GM06990 (cell line): ENCODE results near the gene FBLN5.
"Not testable (repeated sequence)": the region's sequence is repeated elsewhere in the genome, so short reads cannot be mapped to it uniquely, and the experiment has no call there.

Experiments
- DNase-seq: peaks from one replicate; pipeline ENCODE4 v3.0.0-alpha.2; 2011; ENCODE audit not compliant: insufficient read length; ENCODE audit errors: extremely low read depth
- H3K27me3 ChIP-seq: replicated peaks from 2 replicates; pipeline ENCODE4 v1.6.0; 2011; ENCODE audit warnings: low read length; ENCODE audit not compliant: control insufficient read depth, insufficient read depth
- H3K36me3 ChIP-seq: 2 replicates; pipeline ENCODE4 v1.5.1; 2011; ENCODE audit warnings: low read length; ENCODE audit not compliant: control insufficient read depth, insufficient read depth
- H3K4me3 ChIP-seq: replicated peaks from 2 replicates; pipeline ENCODE4 v1.5.1; 2011; ENCODE audit warnings: low read depth, mild to moderate bottlenecking, control low read depth, low read length
- CTCF ChIP-seq: IDR thresholded peaks from 2 replicates; pipeline ENCODE4 v1.5.1; 2011; ENCODE audit warnings: low read length, control low read depth, mild to moderate bottlenecking, inconsistent platforms; ENCODE audit not compliant: insufficient read depth, poor library complexity, severe bottlenecking

FBLN5 gene

GRCh38 chr14:91873471-91874415 lies 73.8 kb downstream of the FBLN5 start:
- no peak for TF ChIP-seq CTCF
- H3K4me3 ChIP-seq, result no peak overlapping the region
- DNase-seq, result peak; percentile 71
- no peaks in the 10 kb centered on the region for H3K36me3 ChIP-seq
- no peaks in the 10 kb centered on the region for H3K27me3 ChIP-seq

GRCh38 chr14:91872517-91873470 lies 74.7 kb downstream of the FBLN5 start:
- TF ChIP-seq CTCF, result no peak
- no peaks in the 10 kb centered on the region for H3K36me3 ChIP-seq
- no peaks in the 10 kb centered on the region for H3K27me3 ChIP-seq
- no peak overlapping the region for H3K4me3 ChIP-seq
- peak; percentile 28 for DNase-seq

- peak; percentile 22 for DNase-seq
- no peak overlapping the region for H3K4me3 ChIP-seq
- H3K27me3 ChIP-seq, result no peaks in the 10 kb centered on the region
- no peaks in the 10 kb centered on the region for H3K36me3 ChIP-seq
- TF ChIP-seq CTCF, result no peak
Measured at GRCh38 chr14:91872011-91872501, 75.4 kb downstream of the FBLN5 start.

GRCh38 chr14:91871401-91871800 lies 76.1 kb downstream of the FBLN5 start:
- H3K27me3 ChIP-seq, H3K4me3 ChIP-seq, H3K36me3 ChIP-seq, DNase-seq: not testable (repeated sequence)

- Histone ChIP-seq H3K27me3 (no peaks in the 10 kb centered on the region), H3K4me3 (no peak overlapping the region), H3K36me3 (no peaks in the 10 kb centered on the region)
- no peak for DNase-seq
- TF ChIP-seq CTCF, result no peak
Measured at GRCh38 chr14:91870890-91871289, 76.6 kb downstream of the FBLN5 start.
